ENCODE results near the gene DACH1. TPM values are rescaled to one million over a fixed set of nuclear protein-coding genes. Genes with fewer than 3 reads are reported as not detected.

DACH1 gene
- total and polyA plus RNA-seq, 4 donors: 9.9 to 30.3 (median 21.1) TPM

DNA sequence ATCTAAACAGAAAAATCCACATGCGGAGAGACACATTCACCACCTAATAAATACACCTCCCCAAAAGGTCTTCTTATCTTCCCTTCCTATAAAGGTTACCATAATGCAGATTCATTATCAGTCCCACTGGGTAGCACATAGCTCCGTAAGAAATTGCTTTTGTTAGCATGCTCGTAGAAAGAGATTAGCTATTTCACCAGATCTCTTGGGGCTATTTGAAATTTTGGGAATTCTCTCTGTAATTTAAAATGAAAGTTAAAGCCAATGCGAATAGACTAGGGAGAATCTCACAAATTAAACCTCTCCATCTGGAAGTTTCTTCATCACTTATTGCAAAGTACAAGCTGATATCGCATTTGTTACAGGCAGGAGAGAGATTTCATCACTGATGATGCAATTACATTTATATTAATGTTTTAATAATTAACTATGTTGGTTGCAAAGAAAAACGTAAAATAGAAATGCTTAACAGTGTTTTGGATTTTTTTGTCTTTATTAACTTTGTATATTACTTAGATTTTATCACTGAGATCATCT lies 12.9 kb upstream of the DACH1 start:
- Histone ChIP-seq H3K27me3 (ENCODE audit: control insufficient read depth, insufficient read depth, low read length) (no peaks in the 10 kb centered on the region), H3K4me3 (ENCODE audit: low read depth, low read length) (no peak overlapping the region), H3K36me3 (ENCODE audit: control insufficient read depth, insufficient read depth, low read length) (no peaks in the 10 kb centered on the region), H3K9me3 (ENCODE audit: control insufficient read depth, insufficient read depth, low read length) (no peaks in the 10 kb centered on the region), H3K4me1 (ENCODE audit: control insufficient read depth, insufficient read depth, low read length) (no peaks in the 10 kb centered on the region), H3K27ac (ENCODE audit: low read depth, low read length) (no peak overlapping the region)
- WGBS (ENCODE audit: insufficient coverage): 100% methylated on average over 1 of the region's 6 CpGs
- DNase-seq (ENCODE audit: low read depth in 4 of 6, low spot score in 6 of 6): peak in 1 of 6 donors; percentile 71

GRCh38 chr13:71879129-71879535 lies 12.1 kb upstream of the DACH1 start:
- Histone ChIP-seq H3K27ac (ENCODE audit: low read depth, low read length) (no peak overlapping the region), H3K4me3 (ENCODE audit: low read depth, low read length) (no peak overlapping the region)
- WGBS (ENCODE audit: insufficient coverage): no CpG with 5 or more reads among the region's 3 CpGs

DNA sequence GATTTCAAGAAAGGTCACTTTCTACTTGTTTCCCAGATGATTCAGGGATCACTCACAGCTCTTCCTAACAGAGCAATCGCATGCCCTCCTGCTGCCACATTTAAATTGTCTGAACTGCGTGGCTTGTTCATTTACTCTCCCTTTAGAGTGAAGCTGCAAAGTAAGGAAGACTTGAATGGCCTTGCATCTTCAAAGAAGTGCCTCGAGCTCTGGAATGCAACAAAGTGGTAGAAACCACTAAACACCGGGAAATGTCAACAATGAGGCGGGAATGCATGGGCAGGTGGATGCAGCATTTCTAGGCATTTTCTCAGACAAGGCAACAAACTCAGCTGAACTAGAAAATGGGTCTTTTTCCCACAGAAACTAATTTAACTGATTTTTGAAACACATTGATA lies 10.3 kb upstream of the DACH1 start:
- H3K27me3 ChIP-seq (ENCODE audit: control insufficient read depth, insufficient read depth, low read length): no peaks in the 10 kb centered on the region
- no peaks in the 10 kb centered on the region for H3K9me3 ChIP-seq (ENCODE audit: control insufficient read depth, insufficient read depth, low read length)
- DNase-seq (ENCODE audit: low read depth in 4 of 6, low spot score in 6 of 6): no peak
- no peak overlapping the region for H3K27ac ChIP-seq (ENCODE audit: low read depth, low read length)
- no peaks in the 10 kb centered on the region for H3K36me3 ChIP-seq (ENCODE audit: control insufficient read depth, insufficient read depth, low read length)
- WGBS (ENCODE audit: insufficient coverage): 59% methylated on average over 4 of the region's 5 CpGs
- H3K4me1 ChIP-seq (ENCODE audit: control insufficient read depth, insufficient read depth, low read length): no peaks in the 10 kb centered on the region
- no peak overlapping the region for H3K4me3 ChIP-seq (ENCODE audit: low read depth, low read length)

More at GRCh38 chr13:71879129-71879535, 12.1 kb upstream of the DACH1 start:
- Histone ChIP-seq H3K9me3 (ENCODE audit: control insufficient read depth, insufficient read depth, low read length) (no peaks in the 10 kb centered on the region), H3K36me3 (ENCODE audit: control insufficient read depth, insufficient read depth, low read length) (no peaks in the 10 kb centered on the region), H3K27me3 (ENCODE audit: control insufficient read depth, insufficient read depth, low read length) (no peaks in the 10 kb centered on the region), H3K4me1 (ENCODE audit: control insufficient read depth, insufficient read depth, low read length) (no peaks in the 10 kb centered on the region)
- peak in 2 of 6 donors; percentile 65 to 88 for DNase-seq (ENCODE audit: low read depth in 4 of 6, low spot score in 6 of 6)

- Histone ChIP-seq H3K9me3 (ENCODE audit: control insufficient read depth, insufficient read depth, low read length) (no peaks in the 10 kb centered on the region), H3K36me3 (ENCODE audit: control insufficient read depth, insufficient read depth, low read length) (no peaks in the 10 kb centered on the region), H3K4me3 (ENCODE audit: low read depth, low read length) (no peak overlapping the region), H3K27me3 (ENCODE audit: control insufficient read depth, insufficient read depth, low read length) (no peaks in the 10 kb centered on the region), H3K27ac (ENCODE audit: low read depth, low read length) (no peak overlapping the region), H3K4me1 (ENCODE audit: control insufficient read depth, insufficient read depth, low read length) (no peaks in the 10 kb centered on the region)
- DNase-seq (ENCODE audit: low read depth in 4 of 6, low spot score in 6 of 6): no peak
- WGBS (ENCODE audit: insufficient coverage): 72% methylated on average over 2 of the region's 2 CpGs
These were observed 9.7 kb upstream of the DACH1 start for GRCh38 chr13:71876648-71877255.

- Histone ChIP-seq H3K27me3 (ENCODE audit: control insufficient read depth, insufficient read depth, low read length) (no peaks in the 10 kb centered on the region), H3K36me3 (ENCODE audit: control insufficient read depth, insufficient read depth, low read length) (no peaks in the 10 kb centered on the region), H3K4me3 (ENCODE audit: low read depth, low read length) (no peak overlapping the region), H3K27ac (ENCODE audit: low read depth, low read length) (no peak overlapping the region), H3K9me3 (ENCODE audit: control insufficient read depth, insufficient read depth, low read length) (no peaks in the 10 kb centered on the region), H3K4me1 (ENCODE audit: control insufficient read depth, insufficient read depth, low read length) (no peaks in the 10 kb centered on the region)
- WGBS (ENCODE audit: insufficient coverage): no CpG with 5 or more reads among the region's 5 CpGs
- DNase-seq (ENCODE audit: low read depth in 4 of 6, low spot score in 6 of 6): no peak
These were observed 8.8 kb upstream of the DACH1 start for GRCh38 chr13:71875823-71876222.

GRCh38 chr13:71874458-71874857 lies 7.5 kb upstream of the DACH1 start:
- H3K27me3 ChIP-seq (ENCODE audit: control insufficient read depth, insufficient read depth, low read length): peaks cover under 1% of the 10 kb centered on the region
- H3K9me3 ChIP-seq (ENCODE audit: control insufficient read depth, insufficient read depth, low read length): no peaks in the 10 kb centered on the region
- no peak overlapping the region for H3K27ac ChIP-seq (ENCODE audit: low read depth, low read length)
- DNase-seq (ENCODE audit: low read depth in 4 of 6, low spot score in 6 of 6): no peak
- WGBS (ENCODE audit: insufficient coverage): 83% methylated on average over 1 of the region's 2 CpGs
- no peaks in the 10 kb centered on the region for H3K36me3 ChIP-seq (ENCODE audit: control insufficient read depth, insufficient read depth, low read length)
- no peak overlapping the region for H3K4me3 ChIP-seq (ENCODE audit: low read depth, low read length)
- no peaks in the 10 kb centered on the region for H3K4me1 ChIP-seq (ENCODE audit: control insufficient read depth, insufficient read depth, low read length)

DNA sequence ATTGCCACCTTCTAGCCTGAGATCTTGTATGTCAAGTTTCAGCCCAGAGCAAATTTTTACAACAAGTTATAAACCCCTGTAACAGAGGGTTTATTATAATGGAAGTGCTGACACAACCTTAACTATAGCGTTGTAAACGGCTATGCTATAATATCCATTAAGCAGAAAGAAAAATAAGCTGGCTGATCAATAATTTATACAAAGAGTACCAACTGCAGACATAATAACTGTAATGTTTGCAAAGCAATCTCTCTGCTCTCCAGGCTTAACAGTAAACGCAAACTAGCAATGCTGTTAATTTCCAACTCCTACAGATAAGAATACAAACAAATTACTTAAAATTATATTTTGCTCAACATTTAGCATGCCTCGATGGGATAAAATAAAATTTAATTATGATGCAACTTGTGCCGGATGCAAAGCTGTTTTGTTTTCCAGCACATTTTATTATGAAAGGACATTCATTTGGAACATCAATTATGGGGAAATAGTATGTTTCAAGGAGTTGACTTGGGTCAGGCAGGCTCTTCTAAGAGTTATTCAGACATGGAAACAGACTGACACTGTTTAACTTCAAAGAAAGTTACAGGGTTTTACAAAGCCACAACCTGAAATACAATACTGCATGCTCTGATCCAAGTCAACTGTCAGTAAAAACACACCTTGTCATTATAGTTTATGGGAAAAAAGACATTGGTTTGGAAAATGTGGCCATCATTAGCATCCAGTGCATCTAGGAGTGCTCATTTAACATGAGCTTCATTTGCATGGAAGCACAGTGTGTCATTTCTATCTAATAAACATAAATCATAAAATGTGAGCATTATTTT lies 6.6 kb upstream of the DACH1 start:
- H3K9me3 ChIP-seq (ENCODE audit: control insufficient read depth, insufficient read depth, low read length): no peaks in the 10 kb centered on the region
- H3K27me3 ChIP-seq (ENCODE audit: control insufficient read depth, insufficient read depth, low read length): peaks cover 4% of the 10 kb centered on the region
- H3K27ac ChIP-seq (ENCODE audit: low read depth, low read length): no peak overlapping the region
- no peaks in the 10 kb centered on the region for H3K4me1 ChIP-seq (ENCODE audit: control insufficient read depth, insufficient read depth, low read length)
- H3K4me3 ChIP-seq (ENCODE audit: low read depth, low read length): no peak overlapping the region
- no CpG with 5 or more reads among the region's 5 CpGs for WGBS (ENCODE audit: insufficient coverage)
- H3K36me3 ChIP-seq (ENCODE audit: control insufficient read depth, insufficient read depth, low read length): no peaks in the 10 kb centered on the region
- peak in 1 of 6 donors; percentile 72 for DNase-seq (ENCODE audit: low read depth in 4 of 6, low spot score in 6 of 6)

DNA sequence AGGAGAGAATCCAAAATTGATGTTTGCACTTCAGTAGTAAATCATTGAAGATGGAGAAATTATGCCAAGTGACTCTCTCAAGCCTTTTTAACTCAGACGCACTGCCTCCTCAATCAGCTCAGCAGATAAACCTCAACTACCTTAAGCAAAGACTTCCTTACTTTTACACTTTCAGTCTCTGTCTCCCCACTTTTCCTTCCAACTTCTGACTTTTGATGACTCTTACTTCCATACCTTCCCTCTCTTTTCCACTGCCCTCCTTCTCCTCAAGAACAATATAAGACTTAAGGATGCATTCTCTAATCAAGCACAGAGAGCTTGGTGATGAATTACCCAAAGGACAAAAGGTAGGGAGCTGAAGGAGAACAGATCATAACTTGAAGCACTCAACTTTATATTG lies 4.8 kb upstream of the DACH1 start:
- Histone ChIP-seq H3K27me3 (ENCODE audit: control insufficient read depth, insufficient read depth, low read length) (peaks cover 12% of the 10 kb centered on the region), H3K9me3 (ENCODE audit: control insufficient read depth, insufficient read depth, low read length) (no peaks in the 10 kb centered on the region), H3K4me3 (ENCODE audit: low read depth, low read length) (no peak overlapping the region), H3K27ac (ENCODE audit: low read depth, low read length) (no peak overlapping the region), H3K36me3 (ENCODE audit: control insufficient read depth, insufficient read depth, low read length) (no peaks in the 10 kb centered on the region), H3K4me1 (ENCODE audit: control insufficient read depth, insufficient read depth, low read length) (no peaks in the 10 kb centered on the region)
- DNase-seq (ENCODE audit: low read depth in 4 of 6, low spot score in 6 of 6): no peak
- WGBS (ENCODE audit: insufficient coverage): 71% methylated on average over 1 of the region's 1 CpG

DNA sequence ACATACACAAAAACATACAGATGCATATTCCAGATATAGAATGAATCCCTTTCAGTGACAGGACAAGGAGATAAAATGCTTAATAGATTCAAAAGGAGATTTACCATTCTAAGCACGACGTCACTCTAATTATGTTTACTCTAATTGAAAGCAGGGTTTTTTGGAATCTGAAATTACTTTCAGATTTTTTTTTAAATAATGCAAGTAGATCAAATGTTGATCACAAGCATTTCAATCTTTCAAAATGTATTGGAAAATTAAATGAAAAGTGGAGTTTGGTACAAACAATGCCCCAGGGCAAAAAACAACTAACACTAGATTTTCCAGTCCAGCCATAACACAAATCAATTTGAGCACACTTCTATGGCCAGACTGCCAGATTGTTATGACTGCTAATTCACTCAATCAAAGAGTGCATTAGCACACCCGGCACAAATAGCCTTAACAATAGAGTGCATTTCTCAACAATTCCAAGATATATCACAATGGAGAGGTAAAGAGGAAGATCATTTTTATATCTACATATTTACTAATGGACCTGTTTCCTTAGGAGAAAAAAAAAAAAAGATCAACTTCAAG lies 4.3 kb upstream of the DACH1 start:
- H3K27ac ChIP-seq (ENCODE audit: low read depth, low read length): no peak overlapping the region
- WGBS (ENCODE audit: insufficient coverage): no CpG with 5 or more reads among the region's 3 CpGs
- peaks cover 12% of the 10 kb centered on the region for H3K27me3 ChIP-seq (ENCODE audit: control insufficient read depth, insufficient read depth, low read length)
- no peaks in the 10 kb centered on the region for H3K36me3 ChIP-seq (ENCODE audit: control insufficient read depth, insufficient read depth, low read length)
- DNase-seq (ENCODE audit: low read depth in 4 of 6, low spot score in 6 of 6): peak in 1 of 6 donors; percentile 55
- H3K4me3 ChIP-seq (ENCODE audit: low read depth, low read length): no peak overlapping the region
- H3K4me1 ChIP-seq (ENCODE audit: control insufficient read depth, insufficient read depth, low read length): no peaks in the 10 kb centered on the region
- no peaks in the 10 kb centered on the region for H3K9me3 ChIP-seq (ENCODE audit: control insufficient read depth, insufficient read depth, low read length)
